ENCODE measurements around the gene KCNJ9. TPM values are rescaled to one million over a fixed set of nuclear protein-coding genes. Genes with fewer than 3 reads are reported as not detected.
A peak's percentile ranks its signal among the peaks of the same experiment; 100 is the strongest.

The KCNJ9 gene
- polyA plus RNA-seq, 3 donors = not detected

GRCh38 chr1:160079448-160079847 lies 1.9 kb upstream of the KCNJ9 start:
- Histone ChIP-seq H3K36me3 (replicated peaks in 1 of 2; ENCODE audit: control insufficient read depth in 1 of 2, insufficient read depth in 2 of 2, low read length in 2 of 2) (no peaks in the 10 kb centered on the region), H3K79me2 (ENCODE audit: insufficient read depth, low read length) (no peaks in the 10 kb centered on the region), H3K27ac (ENCODE audit: low read depth in 1 of 2, low read length in 2 of 2) (no peak overlapping the region), H3K4me2 (replicated peaks; ENCODE audit: extremely low read depth, low read length, poor library complexity, severe bottlenecking) (no peak overlapping the region), H3K9me3 (replicated peaks in 1 of 2; ENCODE audit: control insufficient read depth in 1 of 2, insufficient read depth in 1 of 2, low read length in 2 of 2) (no peaks in the 10 kb centered on the region), H3K9ac (ENCODE audit: insufficient read depth, low read length, poor library complexity, severe bottlenecking) (no peak overlapping the region), H4K20me1 (ENCODE audit: insufficient read depth, low read length) (no peaks in the 10 kb centered on the region), H2AFZ (ENCODE audit: insufficient read depth, low read depth, low read length, poor library complexity, severe bottlenecking) (no peak overlapping the region), H3K27me3 (ENCODE audit: control insufficient read depth in 2 of 2, insufficient read depth in 2 of 2, low read length in 2 of 2) (peaks cover 27 to 49% of the 10 kb centered on the region in 2 donors), H3K4me1 (ENCODE audit: control insufficient read depth in 1 of 2, insufficient read depth in 2 of 2, low read length in 2 of 2) (peaks cover 45 to 53% of the 10 kb centered on the region in 2 donors), H3K4me3 (replicated peaks in 1 of 3; ENCODE audit: low read depth in 2 of 3, low read length in 3 of 3) (no peak overlapping the region)
- WGBS (ENCODE audit: insufficient coverage) = 94% methylated on average over 3 of the region's 4 CpGs
- no peak for DNase-seq
- peaks cover 0 to 4% (median 0%) of the 10 kb centered on the region in 7 donors for H3K9me3 Mint-ChIP-seq
- peaks cover 43% of the 10 kb centered on the region for H3K4me1 Mint-ChIP-seq
- H3K27me3 Mint-ChIP-seq (ENCODE audit: low read depth in 3 of 3) = peaks cover 28 to 48% (median 36%) of the 10 kb centered on the region in 3 donors
- H3K27ac Mint-ChIP-seq = no peak overlapping the region
- TF ChIP-seq CTCF (IDR thresholded peaks at IDR 0.05) = no peak
- no peak overlapping the region for H3K4me3 Mint-ChIP-seq
- H3K36me3 Mint-ChIP-seq = peaks cover 0 to 3% of the 10 kb centered on the region in 2 donors
- intact Hi-C loops (cut with micrococcal nuclease) = no loop called here

GRCh38 chr1:160080381-160081100 lies 797 bp upstream of the KCNJ9 start:
- H3K27ac ChIP-seq (ENCODE audit: low read depth in 1 of 2, low read length in 2 of 2) = no peak overlapping the region
- H3K9me3 ChIP-seq (replicated peaks in 1 of 2; ENCODE audit: control insufficient read depth in 1 of 2, insufficient read depth in 1 of 2, low read length in 2 of 2) = no peaks in the 10 kb centered on the region
- Mint-ChIP-seq H3K4me1 (peaks cover 33% of the 10 kb centered on the region), H3K27ac (no peak overlapping the region), H3K9me3 (peaks cover 0 to 7% (median 0%) of the 10 kb centered on the region in 7 donors), H3K27me3 (ENCODE audit: low read depth in 3 of 3) (peaks cover 29 to 56% (median 44%) of the 10 kb centered on the region in 3 donors), H3K36me3 (peaks cover 0 to 4% of the 10 kb centered on the region in 2 donors), H3K4me3 (peak overlapping the region in 1 of 2 donors; percentile 42)
- intact Hi-C loops (cut with micrococcal nuclease) = loop anchor here (5.0 kb wide), 1 partner anchor 33 kb away; no protein-coding TSS in a partner anchor
- H2AFZ ChIP-seq (ENCODE audit: insufficient read depth, low read depth, low read length, poor library complexity, severe bottlenecking) = no peak overlapping the region
- peaks cover 34 to 42% of the 10 kb centered on the region in 2 donors for H3K4me1 ChIP-seq (ENCODE audit: control insufficient read depth in 1 of 2, insufficient read depth in 2 of 2, low read length in 2 of 2)
- no peak overlapping the region for H3K9ac ChIP-seq (ENCODE audit: insufficient read depth, low read length, poor library complexity, severe bottlenecking)
- no peaks in the 10 kb centered on the region for H3K79me2 ChIP-seq (ENCODE audit: insufficient read depth, low read length)
- H4K20me1 ChIP-seq (ENCODE audit: insufficient read depth, low read length) = no peaks in the 10 kb centered on the region
- no peak overlapping the region for H3K4me2 ChIP-seq (replicated peaks; ENCODE audit: extremely low read depth, low read length, poor library complexity, severe bottlenecking)
- WGBS (ENCODE audit: insufficient coverage) = 67% methylated on average over 2 of the region's 6 CpGs
- no peaks in the 10 kb centered on the region for H3K36me3 ChIP-seq (replicated peaks in 1 of 2; ENCODE audit: control insufficient read depth in 1 of 2, insufficient read depth in 2 of 2, low read length in 2 of 2)
- DNase-seq = no peak
- H3K27me3 ChIP-seq (ENCODE audit: control insufficient read depth in 2 of 2, insufficient read depth in 2 of 2, low read length in 2 of 2) = peaks cover 27 to 55% of the 10 kb centered on the region in 2 donors
- no peak overlapping the region for H3K4me3 ChIP-seq (replicated peaks in 1 of 3; ENCODE audit: low read depth in 2 of 3, low read length in 3 of 3)
- no peak for TF ChIP-seq CTCF (IDR thresholded peaks at IDR 0.05)

Data from CD14-positive monocyte (primary cell).